ENCODE measurements around the gene CHST8.

The CHST8 gene

GRCh38 chr19:33794683-33795369 lies 173.1 kb downstream of the CHST8 start:
- no peak for DNase-seq (ENCODE audit: low read depth)

- peak; percentile 72 for DNase-seq (ENCODE audit: low read depth)
Observed at GRCh38 chr19:33795370-33796163, 173.8 kb downstream of the CHST8 start.

- DNase-seq (ENCODE audit: low read depth) = peak; percentile 34
Observed at GRCh38 chr19:33796164-33796875, 174.6 kb downstream of the CHST8 start, which contains the start of gene KCTD15. Gene KCTD15 (plus strand): TSS chr19:33796870. CDS start chr19:33800455, 3,585 bp downstream.

GRCh38 chr19:33797802-33798671 lies 176.3 kb downstream of the CHST8 start:
- peak; percentile 13 for DNase-seq (ENCODE audit: low read depth)

- no peak for DNase-seq (ENCODE audit: low read depth)
Observed at GRCh38 chr19:33798681-33799111, 176.9 kb downstream of the CHST8 start.

- DNase-seq (ENCODE audit: low read depth) = no peak
Observed at GRCh38 chr19:33799476-33799875, 177.7 kb downstream of the CHST8 start.

- no peak for DNase-seq (ENCODE audit: low read depth)
Observed at GRCh38 chr19:33800012-33800680, 178.4 kb downstream of the CHST8 start.

GRCh38 chr19:33801411-33801810 lies 179.7 kb downstream of the CHST8 start:
- DNase-seq (ENCODE audit: low read depth) = no peak

- DNase-seq (ENCODE audit: low read depth) = no peak
Observed at GRCh38 chr19:33802001-33802400, 180.2 kb downstream of the CHST8 start.

- DNase-seq (ENCODE audit: low read depth) = no peak
Observed at GRCh38 chr19:33802801-33803200, 181.0 kb downstream of the CHST8 start.

GRCh38 chr19:33803383-33803782 lies 181.6 kb downstream of the CHST8 start:
- no peak for DNase-seq (ENCODE audit: low read depth)

- no peak for DNase-seq (ENCODE audit: low read depth)
Observed at GRCh38 chr19:33804021-33804799, 182.5 kb downstream of the CHST8 start.

- DNase-seq (ENCODE audit: low read depth) = no peak
Observed at GRCh38 chr19:33805313-33805712, 183.6 kb downstream of the CHST8 start.

GRCh38 chr19:33805840-33806433 lies 184.2 kb downstream of the CHST8 start:
- DNase-seq (ENCODE audit: low read depth) = no peak

GRCh38 chr19:33806434-33806881 lies 184.7 kb downstream of the CHST8 start:
- DNase-seq (ENCODE audit: low read depth) = no peak

GRCh38 chr19:33808399-33808798 lies 186.6 kb downstream of the CHST8 start:
- DNase-seq (ENCODE audit: low read depth) = no peak

GRCh38 chr19:33809960-33810359 lies 188.2 kb downstream of the CHST8 start:
- DNase-seq (ENCODE audit: low read depth) = peak; percentile 60

- no peak for DNase-seq (ENCODE audit: low read depth)
Observed at GRCh38 chr19:33810821-33811220, 189.1 kb downstream of the CHST8 start.

GRCh38 chr19:33811246-33811645 lies 189.5 kb downstream of the CHST8 start:
- DNase-seq (ENCODE audit: low read depth) = no peak
